CD4-positive, alpha-beta T cell treated with Interleukin-4 for 1 hour (primary cell): ENCODE data around the gene WNT8A.

Experiments used
- DNase-seq, 2 donors: peaks; one replicate each; pipeline ENCODE4 v3.0.0-alpha.2; 2020 to 2022

WNT8A gene

GRCh38 chr5:138092301-138092700 is 8.5 kb downstream of the WNT8A start:
- no peak for DNase-seq

GRCh38 chr5:138093036-138093435 is 9.2 kb downstream of the WNT8A start:
- DNase-seq: no peak

- no peak for DNase-seq
Measured at GRCh38 chr5:138095100-138095907, 11.5 kb downstream of the WNT8A start.

GRCh38 chr5:138096363-138096762 is 12.5 kb downstream of the WNT8A start:
- DNase-seq: no peak

GRCh38 chr5:138096997-138097828 is 13.4 kb downstream of the WNT8A start:
- no peak for DNase-seq

- DNase-seq: peak in 1 of 2 donors; percentile 12
Measured at GRCh38 chr5:138102454-138103318, 18.9 kb downstream of the WNT8A start.

GRCh38 chr5:138103319-138103637 is 19.4 kb downstream of the WNT8A start:
- no peak for DNase-seq

- no peak for DNase-seq
Measured at GRCh38 chr5:138105709-138106108, 21.9 kb downstream of the WNT8A start.

- DNase-seq: no peak
Measured at GRCh38 chr5:138107213-138107612, 23.4 kb downstream of the WNT8A start.

- DNase-seq: no peak
Measured at GRCh38 chr5:138109463-138110265, 25.8 kb downstream of the WNT8A start.

- DNase-seq: no peak
Measured at GRCh38 chr5:138110266-138110963, 26.6 kb downstream of the WNT8A start.

- no peak for DNase-seq
Measured at GRCh38 chr5:138111181-138111580, 27.3 kb downstream of the WNT8A start.

- no peak for DNase-seq
Measured at GRCh38 chr5:138111937-138112336, 28.1 kb downstream of the WNT8A start.

- DNase-seq: no peak
Measured at GRCh38 chr5:138115254-138115653, 31.4 kb downstream of the WNT8A start.

- no peak for DNase-seq
Measured at GRCh38 chr5:138128334-138128733, 44.5 kb downstream of the WNT8A start.

- no peak for DNase-seq
Measured at GRCh38 chr5:138129347-138129746, 45.5 kb downstream of the WNT8A start.

- no peak for DNase-seq
Measured at GRCh38 chr5:138132543-138132942, 48.7 kb downstream of the WNT8A start.

- no peak for DNase-seq
Measured at GRCh38 chr5:138138949-138139780, 55.3 kb downstream of the WNT8A start, which contains the start of gene NME5. Gene NME5, minus strand, starts transcription at chr5:138139428. Its CDS starts 648 bp downstream, at chr5:138138780.

- DNase-seq: no peak
Measured at GRCh38 chr5:138139781-138140090, 55.9 kb downstream of the WNT8A start.

GRCh38 chr5:138140268-138140667 is 56.4 kb downstream of the WNT8A start:
- DNase-seq: no peak
